ENCODE measurements around the gene STIM2. TPM values are rescaled to one million over a fixed set of nuclear protein-coding genes. Genes with fewer than 3 reads are reported as not detected.

The STIM2 gene
- total and polyA plus RNA-seq, 10 of the 15 experiments (the other 5 are each of a cell fraction or from before 2014, with no cell fraction given), result 4.7 to 41.5 (median 16.9) TPM

- no peak overlapping the region for H3K4me2 ChIP-seq (ENCODE audit: control insufficient read depth, insufficient read depth)
- ATAC-seq, result no peak
- DNase-seq (ENCODE audit: low read depth, low spot score), result no peak
- H3K9ac ChIP-seq (ENCODE audit: control insufficient read depth, insufficient read depth, low read length), result no peak overlapping the region
- H2AFZ ChIP-seq (ENCODE audit: control insufficient read depth, low read depth, low read length), result no peak overlapping the region
- no peaks in the 10 kb centered on the region for H3K9me3 ChIP-seq (replicated peaks; ENCODE audit: control insufficient read depth, insufficient read depth, low read length)
- ChIA-PET RAD21 (ENCODE audit: unreplicated experiment) (interaction anchor here (0.7 to 1.5 kb wide), 5 partner anchors 68 to 153 kb away, joined by 3 to 7 read pairs (median 3); no protein-coding TSS in a partner anchor), SMC1A (ENCODE audit: uncharacterized antibody, unreplicated experiment) (interaction anchor here (0.9 to 3.2 kb wide), 9 partner anchors 8 to 138 kb away, joined by 3 to 14 read pairs (median 4); no protein-coding TSS in a partner anchor), POLR2A (interaction anchor here (2.4 kb wide), 1 partner anchor 139 kb away, joined by 6 read pairs; no protein-coding TSS in a partner anchor), CTCF (interaction anchor here (0.6 to 1.8 kb wide), 5 partner anchors 31 to 906 kb away, joined by 3 to 5 read pairs (median 3); no protein-coding TSS in a partner anchor)
- no peak overlapping the region for H3K27ac ChIP-seq (ENCODE audit: control insufficient read depth, insufficient read depth)
- H3K27me3 ChIP-seq (replicated peaks in 1 of 2; ENCODE audit: control insufficient read depth in 2 of 2, insufficient read depth in 2 of 2, low read length in 1 of 2), result no peaks in the 10 kb centered on the region
- H3K4me3 ChIP-seq, result no peak overlapping the region
- 80% methylated on average over 6 of the region's 6 CpGs for WGBS (ENCODE audit: insufficient coverage, insufficient replicate concordance, low lambda C conversion rate, missing lambda C conversion rate)
- BruUV-seq (replicated peaks), result no TSS peak
- peaks cover 6% of the 10 kb centered on the region for H3K4me1 ChIP-seq (ENCODE audit: control insufficient read depth, insufficient read depth, low read length)
- TF ChIP-seq PBX3 (IDR thresholded peaks at IDR 0.05; ENCODE audit: insufficient replicate concordance, low read depth, low read length), result no peak
- no peak for TF ChIP-seq EED (IDR thresholded peaks at IDR 0.05; ENCODE audit: low read depth)
- TF ChIP-seq GATAD2B (conservative IDR thresholded peaks at IDR 0.05; ENCODE audit: low read depth), result no peak
- no peak for TF ChIP-seq MYC (IDR thresholded peaks at IDR 0.05; ENCODE audit: insufficient read depth, insufficient read length, insufficient replicate concordance, low read length, severe bottlenecking)
- no peak for TF ChIP-seq ZBED1 (IDR thresholded peaks at IDR 0.05; ENCODE audit: borderline replicate concordance)
- TF ChIP-seq ZNF217 (IDR thresholded peaks at IDR 0.05), result no peak
- TF ChIP-seq SIN3A (IDR thresholded peaks at IDR 0.05; ENCODE audit: low read depth, low read length), result no peak
- TF ChIP-seq CEBPZ (IDR thresholded peaks at IDR 0.05; ENCODE audit: low read depth, low read length), result no peak
- no peak for TF ChIP-seq CBFB (IDR thresholded peaks at IDR 0.05; ENCODE audit: low read depth)
- TF ChIP-seq POLR2AphosphoS5 (IDR thresholded peaks at IDR 0.05; ENCODE audit: low read length), result no peak
- no peak for TF ChIP-seq SREBF2 (IDR thresholded peaks at IDR 0.05; ENCODE audit: low read length)
- no peak for TF ChIP-seq RAD51 (IDR thresholded peaks at IDR 0.05)
- TF ChIP-seq RB1 (IDR thresholded peaks at IDR 0.05; ENCODE audit: borderline replicate concordance), result no peak
- no peak for TF ChIP-seq ZNF207 (IDR thresholded peaks at IDR 0.05; ENCODE audit: borderline replicate concordance)
- intact Hi-C loops (cut with micrococcal nuclease; ENCODE audit: unreplicated experiment) (no loop called here), in situ Hi-C loops (cut with MboI) (no loop called here)
- H3K79me2 ChIP-seq (ENCODE audit: control insufficient read depth, insufficient read depth, low read length), result peaks cover under 1% of the 10 kb centered on the region
- H4K20me1 ChIP-seq (ENCODE audit: control insufficient read depth, insufficient read depth), result no peaks in the 10 kb centered on the region
- H3K36me3 ChIP-seq (ENCODE audit: control insufficient read depth in 2 of 2, insufficient read depth in 2 of 2, low read length in 1 of 2), result no peaks in the 10 kb centered on the region
- no peak for FAIRE-seq
These were observed 5.9 kb upstream of the STIM2 start for GRCh38 chr4:26854701-26855100.

Measured in GM12878 (cell line).